ENCODE data around the gene HIF3A.
"Not testable (repeated sequence)": the region's sequence is repeated elsewhere in the genome, so short reads cannot be mapped to it uniquely, and the experiment has no call there.

HIF3A gene

GRCh38 chr19:46294494-46294893, 2.3 kb upstream of the HIF3A start:
- no peak for DNase-seq (ENCODE audit: low read depth, low spot score)

GRCh38 chr19:46295401-46296201, 1.2 kb upstream of the HIF3A start:
- no peak for DNase-seq (ENCODE audit: low read depth, low spot score)

- DNase-seq (ENCODE audit: low read depth, low spot score) = no peak
Observed at GRCh38 chr19:46296202-46296480, 701 bp upstream of the HIF3A start.

- no peak for DNase-seq (ENCODE audit: low read depth, low spot score)
Observed at GRCh38 chr19:46297700-46298478, 1.0 kb downstream of the HIF3A start.

- DNase-seq (ENCODE audit: low read depth, low spot score) = no peak
Observed at GRCh38 chr19:46298479-46299003, 1.7 kb downstream of the HIF3A start.

- DNase-seq (ENCODE audit: low read depth, low spot score) = no peak
Observed at GRCh38 chr19:46299004-46299509, 2.2 kb downstream of the HIF3A start.

- no peak for DNase-seq (ENCODE audit: low read depth, low spot score)
Observed at GRCh38 chr19:46299695-46300094, 2.9 kb downstream of the HIF3A start.

- no peak for DNase-seq (ENCODE audit: low read depth, low spot score)
Observed at GRCh38 chr19:46303322-46303690, 6.5 kb downstream of the HIF3A start.

GRCh38 chr19:46303691-46304397, 7.0 kb downstream of the HIF3A start:
- DNase-seq (ENCODE audit: low read depth, low spot score) = peak; percentile 60

GRCh38 chr19:46306501-46306900, 9.7 kb downstream of the HIF3A start:
- no peak for DNase-seq (ENCODE audit: low read depth, low spot score)

GRCh38 chr19:46308510-46308909, 11.7 kb downstream of the HIF3A start:
- DNase-seq (ENCODE audit: low read depth, low spot score) = no peak

- DNase-seq (ENCODE audit: low read depth, low spot score) = no peak
Observed at GRCh38 chr19:46309056-46309455, 12.2 kb downstream of the HIF3A start.

GRCh38 chr19:46311444-46311843, 14.6 kb downstream of the HIF3A start:
- no peak for DNase-seq (ENCODE audit: low read depth, low spot score)

- not testable (repeated sequence) for DNase-seq (ENCODE audit: low read depth, low spot score)
Observed at GRCh38 chr19:46313540-46314469, 17.0 kb downstream of the HIF3A start.

- no peak for DNase-seq (ENCODE audit: low read depth, low spot score)
Observed at GRCh38 chr19:46317339-46317738, 20.5 kb downstream of the HIF3A start.

- DNase-seq (ENCODE audit: low read depth, low spot score) = no peak
Observed at GRCh38 chr19:46319613-46320012, 22.8 kb downstream of the HIF3A start.

GRCh38 chr19:46320559-46320958, 23.7 kb downstream of the HIF3A start:
- DNase-seq (ENCODE audit: low read depth, low spot score) = no peak

GRCh38 chr19:46321653-46322052, 24.8 kb downstream of the HIF3A start:
- no peak for DNase-seq (ENCODE audit: low read depth, low spot score)

- not testable (repeated sequence) for DNase-seq (ENCODE audit: low read depth, low spot score)
Observed at GRCh38 chr19:46323227-46323626, 26.4 kb downstream of the HIF3A start.

- DNase-seq (ENCODE audit: low read depth, low spot score) = no peak
Observed at GRCh38 chr19:46324277-46324676, 27.4 kb downstream of the HIF3A start.

GRCh38 chr19:46326608-46327007, 29.8 kb downstream of the HIF3A start:
- no peak for DNase-seq (ENCODE audit: low read depth, low spot score)
